ENCODE measurements around the gene JARID2. TPM values are rescaled to one million over a fixed set of nuclear protein-coding genes. Genes with fewer than 3 reads are reported as not detected.

The JARID2 gene
- total and polyA plus RNA-seq, 9 of the 15 experiments (the other 6 are each of a cell fraction or from before 2014, with no cell fraction given), result 5.0 to 29.0 (median 15.6) TPM

GRCh38 chr6:15536198-15536955, 290.5 kb downstream of the JARID2 start (continued):
- no peak for TF ChIP-seq ZNF407 (IDR thresholded peaks at IDR 0.05; ENCODE audit: low read depth)
- no peak for TF ChIP-seq TAF1 (IDR thresholded peaks at IDR 0.05; ENCODE audit: control insufficient read depth, extremely low read depth, insufficient read depth, low read length, severe bottlenecking)
- no peak for TF ChIP-seq BHLHE40 (IDR thresholded peaks at IDR 0.05; ENCODE audit: low read length)
- TF ChIP-seq, protein P1, sequence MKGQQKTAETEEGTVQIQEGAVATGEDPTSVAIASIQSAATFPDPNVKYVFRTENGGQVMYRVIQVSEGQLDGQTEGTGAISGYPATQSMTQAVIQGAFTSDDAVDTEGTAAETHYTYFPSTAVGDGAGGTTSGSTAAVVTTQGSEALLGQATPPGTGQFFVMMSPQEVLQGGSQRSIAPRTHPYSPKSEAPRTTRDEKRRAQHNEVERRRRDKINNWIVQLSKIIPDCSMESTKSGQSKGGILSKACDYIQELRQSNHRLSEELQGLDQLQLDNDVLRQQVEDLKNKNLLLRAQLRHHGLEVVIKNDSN (CRISPR knock-in tag; IDR thresholded peaks at IDR 0.05), result no peak

Measured in K562 (cell line).